HG03196 (cell line): ENCODE results near the gene SLIT3.
"Not testable (repeated sequence)": the region's sequence is repeated elsewhere in the genome, so short reads cannot be mapped to it uniquely, and the experiment has no call there.

Experiments used
- ATAC-seq: cut with Tn5 transposase; IDR thresholded peaks from one replicate; pipeline ENCODE4 v1.9.1; 2021; ENCODE audit not compliant: unreplicated experiment

The SLIT3 gene

DNA sequence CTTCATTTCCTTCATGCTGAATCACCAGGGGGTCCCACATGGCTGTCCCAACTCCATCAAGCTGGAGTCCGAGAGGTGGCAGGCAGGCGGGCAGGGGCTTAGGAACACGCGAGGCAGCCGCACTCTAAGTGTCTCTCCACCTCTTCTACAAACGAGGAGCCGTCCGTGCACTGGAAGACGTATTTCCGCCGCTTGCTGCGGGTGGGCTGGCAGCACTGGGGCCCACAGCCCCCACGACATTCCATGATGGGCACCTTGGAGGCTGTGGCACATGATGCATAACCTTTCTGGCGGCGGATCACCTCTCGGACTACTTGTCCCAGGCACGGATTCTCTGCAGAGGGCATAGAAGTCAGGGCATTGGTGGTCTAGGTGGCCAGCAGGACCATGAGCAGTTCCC, 634.6 kb downstream of the SLIT3 start:
- no peak for ATAC-seq

DNA sequence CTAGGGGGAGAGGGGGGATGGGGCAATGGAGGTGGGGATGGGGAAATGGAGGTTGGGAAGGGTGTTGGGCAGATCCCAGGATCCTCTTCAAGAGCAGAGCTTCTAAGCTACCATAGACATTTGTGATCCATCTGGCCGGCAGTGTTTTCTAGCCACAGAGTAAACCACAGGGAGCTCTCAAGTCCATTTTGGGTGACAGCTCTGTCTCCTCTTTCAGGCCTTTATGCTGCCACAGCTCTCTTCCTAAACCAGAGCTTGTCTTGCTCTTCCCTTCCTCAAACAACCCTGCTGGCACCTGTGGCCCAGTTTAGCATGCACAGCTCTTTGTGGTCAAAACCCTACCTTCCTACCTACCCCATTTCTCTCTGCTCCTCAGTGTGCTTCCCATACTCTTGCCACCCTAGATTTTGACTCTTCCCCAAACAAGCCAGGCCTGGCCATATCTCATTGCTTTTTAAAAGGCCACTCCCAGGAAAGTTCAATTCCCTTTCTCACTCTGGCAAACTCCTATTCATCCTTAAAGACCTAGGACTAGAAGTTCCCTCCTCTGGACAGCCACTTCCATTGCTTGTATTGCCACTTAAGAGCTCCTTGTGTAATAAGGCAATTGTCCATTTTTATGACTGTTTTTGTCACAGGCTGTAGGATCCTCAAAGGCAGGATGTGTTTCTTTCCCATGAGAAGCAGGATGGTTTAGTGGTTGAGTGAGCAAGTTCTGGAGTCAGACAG, 637.5 kb downstream of the SLIT3 start:
- ATAC-seq, result no peak

DNA sequence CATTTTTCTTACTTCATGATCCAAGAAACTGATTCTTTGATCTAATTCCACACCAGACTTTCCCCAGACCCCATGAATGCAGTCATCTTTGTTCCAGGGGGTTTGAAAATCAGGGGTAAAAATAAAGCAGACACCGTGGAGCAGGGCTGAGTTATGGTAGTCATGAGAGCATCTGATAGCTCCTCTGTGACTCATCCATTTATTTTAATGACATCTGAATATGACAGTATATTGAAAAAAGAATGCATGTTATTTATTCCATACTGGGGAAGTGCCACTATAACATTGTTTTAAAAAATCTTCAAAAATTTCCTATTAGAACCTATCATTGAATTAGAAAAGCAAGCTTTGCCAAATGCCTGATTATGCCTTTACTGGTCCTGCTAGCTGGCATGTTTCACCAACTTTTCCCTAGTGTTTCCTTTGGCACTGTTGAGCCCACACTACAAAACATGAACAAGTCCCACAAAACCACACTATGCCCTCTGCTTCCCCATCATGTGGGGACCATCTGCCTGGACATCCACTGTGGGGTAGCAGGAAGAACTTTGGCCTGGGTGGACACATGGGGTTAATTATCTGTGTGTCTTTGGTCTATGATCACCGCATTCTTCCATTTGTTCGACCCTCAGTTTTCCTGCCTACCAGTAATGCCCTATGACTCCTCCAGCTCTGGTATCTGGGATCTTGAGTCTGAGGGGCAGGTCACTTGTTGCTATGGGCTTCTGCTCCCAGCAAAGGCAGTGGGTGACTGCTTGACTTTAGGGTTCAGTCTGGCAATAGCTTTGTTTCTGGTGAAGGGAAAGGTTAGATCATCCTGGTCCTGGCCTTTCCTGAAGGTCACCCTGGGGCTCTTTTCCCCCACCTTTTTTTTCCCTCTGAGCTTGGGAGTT, 639.1 kb downstream of the SLIT3 start:
- no peak for ATAC-seq

GRCh38 chr5:168660691-168661090, 640.2 kb downstream of the SLIT3 start:
- no peak for ATAC-seq

- ATAC-seq, result no peak
These were observed 641.6 kb downstream of the SLIT3 start for GRCh38 chr5:168659286-168659847.

- no peak for ATAC-seq
These were observed 642.5 kb downstream of the SLIT3 start for GRCh38 chr5:168658394-168658793.

GRCh38 chr5:168656633-168657032, 644.3 kb downstream of the SLIT3 start:
- ATAC-seq, result no peak

GRCh38 chr5:168655316-168655715, 645.6 kb downstream of the SLIT3 start:
- no peak for ATAC-seq

DNA sequence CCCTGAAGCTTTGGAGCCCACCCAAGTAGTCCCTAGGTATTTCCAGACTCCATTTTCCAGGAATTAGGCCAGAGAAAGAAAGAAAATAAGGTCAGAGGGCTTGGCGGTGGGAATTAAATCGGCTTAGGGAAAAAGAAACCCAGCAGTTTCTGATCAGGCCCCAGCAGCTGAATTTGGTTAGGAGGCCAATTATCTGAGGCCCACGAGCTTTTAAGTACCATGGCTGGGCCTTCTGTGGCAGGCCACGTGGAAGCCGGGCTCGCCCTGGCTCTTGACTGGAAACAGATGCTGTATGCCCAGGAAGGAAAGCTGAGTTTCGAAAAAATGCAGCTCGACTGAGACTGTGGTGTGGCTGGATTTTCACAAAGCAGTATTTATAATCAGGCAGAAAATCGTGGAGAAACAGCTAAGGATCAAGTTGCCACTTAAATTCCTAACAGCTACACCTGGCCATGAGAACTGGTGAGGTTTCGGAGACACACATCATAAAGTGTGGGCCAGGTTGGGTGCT, 646.7 kb downstream of the SLIT3 start:
- ATAC-seq, result no peak

DNA sequence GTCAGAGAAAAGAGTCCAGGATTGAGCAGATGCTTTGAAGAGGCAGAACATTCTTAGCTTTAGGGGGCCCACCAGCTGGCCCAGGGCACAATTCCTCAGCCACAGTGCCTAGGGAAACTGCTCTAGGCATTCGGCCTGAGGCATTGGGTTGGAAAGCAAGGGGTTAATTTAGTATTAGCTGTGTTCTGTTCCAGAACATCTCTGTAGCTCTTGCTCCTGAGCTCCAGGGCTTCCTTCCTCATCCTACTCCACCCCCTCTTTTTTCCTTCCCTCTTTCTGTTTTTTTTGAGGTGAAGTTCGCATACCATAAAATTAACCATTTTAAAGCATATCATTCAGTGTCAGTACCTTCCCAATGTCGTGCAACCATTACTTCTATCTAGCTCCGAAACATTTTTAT, 647.3 kb downstream of the SLIT3 start:
- ATAC-seq, result no peak

- no peak for ATAC-seq
These were observed 649.3 kb downstream of the SLIT3 start for GRCh38 chr5:168651648-168652047.

- ATAC-seq, result no peak
These were observed 651.6 kb downstream of the SLIT3 start for GRCh38 chr5:168649306-168649705.

- no peak for ATAC-seq
These were observed 652.4 kb downstream of the SLIT3 start for GRCh38 chr5:168648576-168648975.

DNA sequence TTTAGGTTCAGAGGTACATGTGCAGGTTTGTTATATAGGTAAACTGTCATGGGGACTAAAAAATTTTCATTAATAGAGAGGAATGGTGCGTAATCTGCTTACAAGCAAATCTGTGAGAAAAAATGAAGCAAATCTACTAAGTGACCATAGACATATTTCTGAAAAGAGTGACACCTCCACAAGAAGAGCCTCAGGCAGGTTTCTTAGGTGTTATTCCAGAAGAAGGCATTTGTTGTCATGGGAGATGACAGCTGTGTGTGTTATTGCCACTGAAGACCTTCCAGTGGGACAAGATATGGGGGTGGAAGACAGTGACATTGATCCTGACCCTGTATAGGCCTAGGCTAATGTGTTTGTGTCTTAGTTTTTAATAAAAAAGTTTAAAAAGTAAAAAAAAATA, 652.9 kb downstream of the SLIT3 start:
- no peak for ATAC-seq

DNA sequence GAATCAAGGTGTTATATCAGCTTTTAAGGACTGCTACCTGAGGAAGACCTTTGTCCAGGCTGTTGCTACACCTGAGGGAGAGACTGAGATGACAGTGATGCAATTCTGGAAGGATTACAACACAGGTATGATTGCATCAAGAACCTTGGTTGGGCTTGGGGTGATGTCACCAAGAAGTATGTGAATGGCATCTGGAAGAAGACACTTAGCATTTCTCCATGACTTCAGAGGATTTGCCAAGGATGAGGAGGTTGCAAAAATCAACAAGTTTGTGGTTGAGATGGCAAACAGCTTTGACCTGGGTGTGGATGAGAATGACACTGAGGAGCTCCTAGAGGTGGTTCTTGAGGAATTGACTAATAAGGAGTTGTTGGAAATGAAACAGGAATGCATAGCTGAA, 653.9 kb downstream of the SLIT3 start:
- no peak for ATAC-seq

GRCh38 chr5:168646335-168646734, 654.6 kb downstream of the SLIT3 start:
- ATAC-seq, result no peak

- ATAC-seq, result no peak
These were observed 655.7 kb downstream of the SLIT3 start for GRCh38 chr5:168645195-168645594.

GRCh38 chr5:168642019-168642418, 658.9 kb downstream of the SLIT3 start:
- no peak for ATAC-seq

- ATAC-seq, result not testable (repeated sequence)
These were observed 662.1 kb downstream of the SLIT3 start for GRCh38 chr5:168638846-168639245.

GRCh38 chr5:168637793-168638192, 663.1 kb downstream of the SLIT3 start:
- ATAC-seq, result no peak

- ATAC-seq, result no peak
These were observed 663.7 kb downstream of the SLIT3 start for GRCh38 chr5:168637281-168637680.

DNA sequence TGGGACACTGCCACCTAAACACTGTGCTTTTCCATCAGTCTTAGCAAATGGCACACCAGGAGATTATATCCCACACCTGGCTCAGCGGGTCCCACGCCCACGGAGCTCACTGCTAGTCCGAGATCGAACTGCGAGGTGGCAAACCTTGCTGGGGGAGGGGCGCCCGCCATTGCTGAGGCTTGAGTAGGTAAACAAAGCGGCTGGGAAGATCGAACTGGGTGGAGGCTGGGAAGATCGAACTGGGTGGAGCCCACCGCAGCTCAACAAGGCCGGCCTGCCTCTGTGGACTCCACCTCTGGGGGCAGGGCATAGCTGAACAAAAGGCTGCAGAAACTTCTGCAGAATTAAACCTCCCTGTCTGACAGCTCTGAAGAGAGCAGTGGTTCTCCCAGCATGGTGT, 670.0 kb downstream of the SLIT3 start:
- not testable (repeated sequence) for ATAC-seq
